Liver (tissue), 9 donors: ENCODE results near the gene EVI5. TPM values are rescaled to one million over a fixed set of nuclear protein-coding genes. Genes with fewer than 3 reads are reported as not detected.

Source experiments
- DNase-seq: peaks from one replicate; pipeline ENCODE4 v3.0.0-alpha.2; 2017; ENCODE audit warnings: low spot score
- H3K27ac ChIP-seq, 2 donors: one replicate each; pipeline ENCODE4 v1.7.0; 2013; ENCODE audit warnings: inconsistent platforms in 2 of 2, low read length in 2 of 2, control low read depth in 1 of 2, low read depth in 1 of 2, mild to moderate bottlenecking in 1 of 2
- H3K27me3 ChIP-seq, 4 donors: one replicate each; pipeline versions ENCODE4 v1.6.1 to v1.7.0; 2013; ENCODE audit warnings: low read length in 3 of 4, inconsistent platforms in 1 of 4, mild to moderate bottlenecking in 1 of 4, moderate library complexity in 1 of 4; ENCODE audit not compliant: control insufficient read depth in 4 of 4, insufficient read depth in 4 of 4
- H3K36me3 ChIP-seq, 4 donors: one replicate each; pipeline versions ENCODE4 v1.6.1 to v1.7.0; 2013; ENCODE audit warnings: low read length in 3 of 4, mild to moderate bottlenecking in 3 of 4, low read depth in 1 of 4, moderate library complexity in 1 of 4; ENCODE audit not compliant: control insufficient read depth in 4 of 4, insufficient read depth in 3 of 4
- H3K4me1 ChIP-seq, 4 donors: one replicate each; pipeline versions ENCODE4 v1.6.1 to v1.7.0; 2013; ENCODE audit warnings: low read length in 3 of 4, mild to moderate bottlenecking in 3 of 4, moderate library complexity in 1 of 4; ENCODE audit not compliant: control insufficient read depth in 4 of 4, insufficient read depth in 4 of 4
- H3K4me3 ChIP-seq, 3 donors: one replicate each; pipeline versions ENCODE4 v1.6.1 to v1.7.0; 2013; ENCODE audit warnings: low read length in 3 of 3, control low read depth in 1 of 3, low read depth in 1 of 3, mild to moderate bottlenecking in 1 of 3
- H3K9ac ChIP-seq, 2 donors: one replicate each; pipeline ENCODE4 v1.7.0; 2013; ENCODE audit warnings: low read length in 2 of 2, mild to moderate bottlenecking in 2 of 2, moderate library complexity in 2 of 2, control low read depth in 1 of 2, low read depth in 1 of 2
- H3K9me3 ChIP-seq, 4 donors: one replicate each; pipeline versions ENCODE4 v1.6.1 to v1.7.0; 2013; ENCODE audit warnings: low read length in 3 of 4; ENCODE audit not compliant: control insufficient read depth in 4 of 4
- ATF3 ChIP-seq: IDR thresholded peaks from 2 replicates; pipeline ENCODE4 v1.6.1; 2016; ENCODE audit warnings: antibody characterized with exemption
- CTCF ChIP-seq: fragments of 150-350 bp; IDR thresholded peaks from 2 replicates; pipeline ENCODE4 v1.5.1; 2017; ENCODE audit warnings: improper control_type of control experiment, low read depth, low read length; ENCODE audit not compliant: missing input control
- EGR1 ChIP-seq, 2 donors: IDR thresholded peaks; 2 replicates each; pipeline ENCODE4 v1.6.1; 2016 to 2018; ENCODE audit warnings: antibody characterized with exemption in 2 of 2, low read depth in 2 of 2
- FOXA1 ChIP-seq: IDR thresholded peaks from 2 replicates; pipeline ENCODE4 v1.6.1; 2016; ENCODE audit warnings: antibody characterized with exemption
- FOXA2 ChIP-seq: IDR thresholded peaks from 2 replicates; pipeline ENCODE4 v1.6.1; 2016; ENCODE audit warnings: antibody characterized with exemption
- GABPA ChIP-seq, 2 donors: IDR thresholded peaks in 1 of 2; conservative IDR thresholded peaks in 1 of 2; 2 replicates each; pipeline ENCODE4 v1.6.1; 2016; ENCODE audit warnings: antibody characterized with exemption in 2 of 2, mild to moderate bottlenecking in 1 of 2, moderate library complexity in 1 of 2
- HNF4A ChIP-seq, 2 donors: conservative IDR thresholded peaks; 2 replicates each; pipeline ENCODE4 v1.6.1; 2016; ENCODE audit warnings: antibody characterized with exemption in 2 of 2, mild to moderate bottlenecking in 2 of 2
- HNF4G ChIP-seq: IDR thresholded peaks from 2 replicates; pipeline ENCODE4 v1.6.1; 2016; ENCODE audit warnings: antibody characterized with exemption
- JUND ChIP-seq, 2 donors: IDR thresholded peaks; 2 replicates each; pipeline ENCODE4 v1.6.1; 2016; ENCODE audit warnings: antibody characterized with exemption in 2 of 2
- MAX ChIP-seq: IDR thresholded peaks from 2 replicates; pipeline ENCODE4 v1.6.1; 2016; ENCODE audit warnings: antibody characterized with exemption
- NR2F2 ChIP-seq: IDR thresholded peaks from 2 replicates; pipeline ENCODE4 v1.6.1; 2016; ENCODE audit warnings: antibody characterized with exemption
- RAD21 ChIP-seq, 2 donors: IDR thresholded peaks; 2 replicates each; pipeline ENCODE4 v1.6.1; 2016; ENCODE audit warnings: antibody characterized with exemption in 2 of 2, mild to moderate bottlenecking in 2 of 2
- REST ChIP-seq: IDR thresholded peaks from 2 replicates; pipeline ENCODE4 v1.6.1; 2016; ENCODE audit warnings: antibody characterized with exemption, mild to moderate bottlenecking
- RXRA ChIP-seq, 2 donors: IDR thresholded peaks; 2 replicates each; pipeline ENCODE4 v1.6.1; 2017 to 2018; ENCODE audit warnings: antibody characterized with exemption in 2 of 2, mild to moderate bottlenecking in 1 of 2
- SP1 ChIP-seq: IDR thresholded peaks from 2 replicates; pipeline ENCODE4 v1.6.1; 2018; ENCODE audit warnings: antibody characterized with exemption, mild to moderate bottlenecking
- TAF1 ChIP-seq: conservative IDR thresholded peaks from 2 replicates; pipeline ENCODE4 v1.6.1; 2016; ENCODE audit warnings: antibody characterized with exemption, mild to moderate bottlenecking
- YY1 ChIP-seq: IDR thresholded peaks from 2 replicates; pipeline ENCODE4 v1.6.1; 2016; ENCODE audit warnings: antibody characterized with exemption, mild to moderate bottlenecking
- ZBTB33 ChIP-seq: IDR thresholded peaks from 2 replicates; pipeline ENCODE4 v1.6.1; 2016; ENCODE audit warnings: antibody characterized with exemption
- WGBS: extraction: QIAGEN DNeasy Blood & Tissue Kit; methylation state at CpG from one replicate; pipeline ENCODE4 v1.1.7; 2013; 5-methylcytosine and 5-hydroxymethylcytosine counted together
- polyA plus RNA-seq, 2 donors: library from polyadenylated mRNA; stranded (reverse) in 1 of 2; unstranded in 1 of 2; fragments of 200-250 nt in 1 of 2; fragments of >200 nt in 1 of 2; fragmentation: Nextera tagmentation in 1 of 2; extraction: Ambion mirVana in 1 of 2; gene quantifications; one replicate each; pipeline versions ENCODE4 v1.2.1 to v1.2.3, GENCODE V29; 2013 to 2015
- total RNA-seq, 2 donors: library from RNA; depleted of rRNA; stranded (reverse); fragments of >200 nt; gene quantifications; one replicate each; pipeline ENCODE4 v1.2.3, GENCODE V29; 2014
- donor health status: healthy.
- donor health status: healthy.
- donor health status: healthy.
- donor health status: healthy.
- donor health status: healthy.

EVI5 gene
- total and polyA plus RNA-seq, 4 donors = 4.0 to 35.9 (median 19.1) TPM

- H3K4me1 ChIP-seq = peaks cover 0 to 7% (median 6%) of the 10 kb centered on the region in 4 donors
- no peak overlapping the region for H3K27ac ChIP-seq
- no peak for DNase-seq
- H3K36me3 ChIP-seq = peaks cover 0 to 3% (median 1%) of the 10 kb centered on the region in 4 donors
- TF ChIP-seq FOXA1 (no peak), TAF1 (no peak), RXRA (IDR thresholded peaks at IDR 0.05) (no peak), EGR1 (IDR thresholded peaks at IDR 0.05; ENCODE audit: low read depth in 2 of 2) (no peak), FOXA2 (no peak), NR2F2 (no peak), ATF3 (no peak), RAD21 (IDR thresholded peaks at IDR 0.05) (no peak), ZBTB33 (no peak), CTCF (no peak), HNF4G (no peak), YY1 (no peak), JUND (IDR thresholded peaks at IDR 0.05) (no peak), REST (no peak), MAX (no peak), GABPA (IDR thresholded peaks at IDR 0.05 in 1 of 2, conservative IDR thresholded peaks at IDR 0.05 in 1 of 2) (no peak), SP1 (no peak), HNF4A (conservative IDR thresholded peaks at IDR 0.05) (no peak)
- no peaks in the 10 kb centered on the region for H3K9me3 ChIP-seq
- no peak overlapping the region for H3K4me3 ChIP-seq
- WGBS = 97% methylated on average over 1 of the region's 1 CpG
- H3K9ac ChIP-seq = no peak overlapping the region
- no peaks in the 10 kb centered on the region for H3K27me3 ChIP-seq
Observed at GRCh38 chr1:92509619-92510018, 275.3 kb downstream of the EVI5 start.
